PC-9 (cell line): Measurements from ENCODE around the gene NYNRIN.

Experiments used
- EZH2 ChIP-seq: fragments of 200-600 bp; sonication (generic); IDR thresholded peaks from 2 replicates; pipeline ENCODE4 v1.8.0; 2017; ENCODE audit warnings: antibody characterized with exemption, low read depth
- TF ChIP-seq, protein P1 (sequence below): fragments of 200-600 bp; sonication (generic); conservative IDR thresholded peaks from 2 replicates; pipeline ENCODE4 v1.6.1; 2017; ENCODE audit warnings: mixed run types, antibody characterized with exemption, mild to moderate bottlenecking, moderate library complexity

GRCh38 chr14:24399999-24400718, 1.4 kb downstream of the NYNRIN start:
- TF ChIP-seq, protein P1, sequence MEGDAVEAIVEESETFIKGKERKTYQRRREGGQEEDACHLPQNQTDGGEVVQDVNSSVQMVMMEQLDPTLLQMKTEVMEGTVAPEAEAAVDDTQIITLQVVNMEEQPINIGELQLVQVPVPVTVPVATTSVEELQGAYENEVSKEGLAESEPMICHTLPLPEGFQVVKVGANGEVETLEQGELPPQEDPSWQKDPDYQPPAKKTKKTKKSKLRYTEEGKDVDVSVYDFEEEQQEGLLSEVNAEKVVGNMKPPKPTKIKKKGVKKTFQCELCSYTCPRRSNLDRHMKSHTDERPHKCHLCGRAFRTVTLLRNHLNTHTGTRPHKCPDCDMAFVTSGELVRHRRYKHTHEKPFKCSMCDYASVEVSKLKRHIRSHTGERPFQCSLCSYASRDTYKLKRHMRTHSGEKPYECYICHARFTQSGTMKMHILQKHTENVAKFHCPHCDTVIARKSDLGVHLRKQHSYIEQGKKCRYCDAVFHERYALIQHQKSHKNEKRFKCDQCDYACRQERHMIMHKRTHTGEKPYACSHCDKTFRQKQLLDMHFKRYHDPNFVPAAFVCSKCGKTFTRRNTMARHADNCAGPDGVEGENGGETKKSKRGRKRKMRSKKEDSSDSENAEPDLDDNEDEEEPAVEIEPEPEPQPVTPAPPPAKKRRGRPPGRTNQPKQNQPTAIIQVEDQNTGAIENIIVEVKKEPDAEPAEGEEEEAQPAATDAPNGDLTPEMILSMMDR, result no peak
- TF ChIP-seq EZH2, result no peak
